ENCODE data around the gene COPZ1. TPM values are rescaled to one million over a fixed set of nuclear protein-coding genes. Genes with fewer than 3 reads are reported as not detected.
"Not testable (repeated sequence)": the region's sequence is repeated elsewhere in the genome, so short reads cannot be mapped to it uniquely, and the experiment has no call there.

Gene COPZ1
- total and polyA plus RNA-seq, 2 experiments from 2014 or later, result 164 to 207 TPM

DNA sequence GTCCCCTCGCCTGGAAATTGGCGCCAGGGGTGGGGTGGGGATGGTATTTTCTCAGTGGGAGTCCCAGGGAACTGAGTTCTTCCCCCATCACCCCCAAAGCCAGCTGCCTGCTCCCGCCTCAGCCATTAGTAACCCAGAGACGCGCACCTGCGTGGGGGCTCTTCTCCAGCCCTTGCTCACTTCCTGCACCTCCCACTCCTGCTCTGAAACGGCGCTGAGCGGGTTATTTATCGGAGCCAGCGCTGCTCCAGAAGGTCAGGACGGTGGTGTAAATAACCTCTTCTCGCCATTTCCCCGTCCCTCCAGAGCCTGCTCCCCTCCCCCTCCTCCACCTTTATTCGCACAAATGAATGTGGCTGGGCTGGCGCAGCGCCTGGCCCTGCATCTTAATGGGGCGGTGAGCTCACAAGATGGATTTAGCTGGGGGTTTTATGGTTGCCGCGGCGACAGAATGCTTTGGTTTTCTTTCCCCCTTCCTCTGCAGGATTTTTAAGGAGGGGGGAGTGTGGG, 27.1 kb downstream of the COPZ1 start:
- DNase-seq (ENCODE audit: low spot score), result peak; percentile 81
- peaks cover 36% of the 10 kb centered on the region for H3K4me1 ChIP-seq (ENCODE audit: insufficient read depth)
- H4K20me1 ChIP-seq (ENCODE audit: insufficient read depth, poor library complexity, severe bottlenecking), result no peaks in the 10 kb centered on the region

GRCh38 chr12:54352891-54353874, 28.3 kb downstream of the COPZ1 start:
- no peaks in the 10 kb centered on the region for H4K20me1 ChIP-seq (ENCODE audit: insufficient read depth, poor library complexity, severe bottlenecking)
- H3K79me2 ChIP-seq, result no peaks in the 10 kb centered on the region
- H3K9me3 ChIP-seq (ENCODE audit: low read depth), result no peaks in the 10 kb centered on the region
- TF ChIP-seq EZH2phosphoT487 (IDR thresholded peaks at IDR 0.05; ENCODE audit: low read depth, severe bottlenecking, unreplicated experiment), result no peak
- no peak for TF ChIP-seq EZH2 (IDR thresholded peaks at IDR 0.05; ENCODE audit: borderline replicate concordance)
- TF ChIP-seq, protein P1, sequence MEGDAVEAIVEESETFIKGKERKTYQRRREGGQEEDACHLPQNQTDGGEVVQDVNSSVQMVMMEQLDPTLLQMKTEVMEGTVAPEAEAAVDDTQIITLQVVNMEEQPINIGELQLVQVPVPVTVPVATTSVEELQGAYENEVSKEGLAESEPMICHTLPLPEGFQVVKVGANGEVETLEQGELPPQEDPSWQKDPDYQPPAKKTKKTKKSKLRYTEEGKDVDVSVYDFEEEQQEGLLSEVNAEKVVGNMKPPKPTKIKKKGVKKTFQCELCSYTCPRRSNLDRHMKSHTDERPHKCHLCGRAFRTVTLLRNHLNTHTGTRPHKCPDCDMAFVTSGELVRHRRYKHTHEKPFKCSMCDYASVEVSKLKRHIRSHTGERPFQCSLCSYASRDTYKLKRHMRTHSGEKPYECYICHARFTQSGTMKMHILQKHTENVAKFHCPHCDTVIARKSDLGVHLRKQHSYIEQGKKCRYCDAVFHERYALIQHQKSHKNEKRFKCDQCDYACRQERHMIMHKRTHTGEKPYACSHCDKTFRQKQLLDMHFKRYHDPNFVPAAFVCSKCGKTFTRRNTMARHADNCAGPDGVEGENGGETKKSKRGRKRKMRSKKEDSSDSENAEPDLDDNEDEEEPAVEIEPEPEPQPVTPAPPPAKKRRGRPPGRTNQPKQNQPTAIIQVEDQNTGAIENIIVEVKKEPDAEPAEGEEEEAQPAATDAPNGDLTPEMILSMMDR (IDR thresholded peaks at IDR 0.05; ENCODE audit: poor library complexity), result no peak
- H2AFZ ChIP-seq, result no peak overlapping the region
- peak overlapping the region; percentile 95 for H3K27ac ChIP-seq
- H3K4me2 ChIP-seq, result peak overlapping the region; percentile 69
- DNase-seq (ENCODE audit: low spot score), result peak; percentile 70
- no peaks in the 10 kb centered on the region for H3K36me3 ChIP-seq (replicated peaks; ENCODE audit: insufficient read depth, low read depth)
- H3K4me3 ChIP-seq, result no peak overlapping the region
- WGBS (ENCODE audit: low lambda C conversion rate, missing lambda C conversion rate), result 17% methylated on average over 1 of the region's 1 CpG
- H3K4me1 ChIP-seq (ENCODE audit: insufficient read depth), result peaks cover 45% of the 10 kb centered on the region
- no peaks in the 10 kb centered on the region for H3K27me3 ChIP-seq
- H3K9me2 ChIP-seq (replicated peaks; ENCODE audit: insufficient read depth), result no peaks in the 10 kb centered on the region

More for the DNA sequence above, 27.1 kb downstream of the COPZ1 start:
- Histone ChIP-seq H3K27ac (peak overlapping the region; percentile 95), H3K79me2 (no peaks in the 10 kb centered on the region), H3K9me3 (ENCODE audit: low read depth) (no peaks in the 10 kb centered on the region), H3K27me3 (no peaks in the 10 kb centered on the region), H3K9me2 (replicated peaks; ENCODE audit: insufficient read depth) (no peaks in the 10 kb centered on the region), H3K4me3 (no peak overlapping the region), H2AFZ (no peak overlapping the region), H3K36me3 (replicated peaks; ENCODE audit: insufficient read depth, low read depth) (peaks cover 3% of the 10 kb centered on the region), H3K4me2 (peak overlapping the region; percentile 69)
- 12% methylated on average over 14 of the region's 21 CpGs for WGBS (ENCODE audit: low lambda C conversion rate, missing lambda C conversion rate)
- TF ChIP-seq, protein P1 (IDR thresholded peaks at IDR 0.05; ENCODE audit: poor library complexity), result no peak
- no peak for TF ChIP-seq EZH2phosphoT487 (IDR thresholded peaks at IDR 0.05; ENCODE audit: low read depth, severe bottlenecking, unreplicated experiment)
- TF ChIP-seq EZH2 (IDR thresholded peaks at IDR 0.05; ENCODE audit: borderline replicate concordance), result no peak

GRCh38 chr12:54354271-54354670, 29.3 kb downstream of the COPZ1 start:
- Histone ChIP-seq H3K27ac (peak overlapping the region; percentile 95), H3K4me1 (ENCODE audit: insufficient read depth) (peaks cover 45% of the 10 kb centered on the region)
- H4K20me1 ChIP-seq (ENCODE audit: insufficient read depth, poor library complexity, severe bottlenecking); H3K79me2 ChIP-seq; H2AFZ ChIP-seq; H3K27me3 ChIP-seq; H3K36me3 ChIP-seq (replicated peaks; ENCODE audit: insufficient read depth, low read depth); H3K9me2 ChIP-seq (replicated peaks; ENCODE audit: insufficient read depth); H3K4me3 ChIP-seq; H3K4me2 ChIP-seq; DNase-seq (ENCODE audit: low spot score); H3K9me3 ChIP-seq (ENCODE audit: low read depth): not testable (repeated sequence)
- WGBS (ENCODE audit: low lambda C conversion rate, missing lambda C conversion rate), result 91% methylated on average over 7 of the region's 7 CpGs
